ENCODE measurements around the gene CAMK1D.

CAMK1D gene

GRCh38 chr10:12797471-12798262, 448.3 kb downstream of the CAMK1D start:
- TF ChIP-seq OSR1 (CRISPR knock-in tag; IDR thresholded peaks at IDR 0.05) (no peak), ZNF70 (CRISPR knock-in tag; IDR thresholded peaks at IDR 0.05) (no peak), POU6F1 (CRISPR knock-in tag; IDR thresholded peaks at IDR 0.05; ENCODE audit: borderline replicate concordance, low read depth) (no peak), ISL1 (CRISPR knock-in tag; IDR thresholded peaks at IDR 0.05) (no peak), RARB (CRISPR knock-in tag; IDR thresholded peaks at IDR 0.05) (no peak), ZNF565 (CRISPR knock-in tag; conservative IDR thresholded peaks at IDR 0.05; ENCODE audit: low read depth) (no peak), BACH2 (CRISPR knock-in tag; IDR thresholded peaks at IDR 0.05; ENCODE audit: borderline replicate concordance) (no peak), TCF4 (CRISPR knock-in tag; IDR thresholded peaks at IDR 0.05; ENCODE audit: borderline replicate concordance) (no peak), ZFP30 (CRISPR knock-in tag; IDR thresholded peaks at IDR 0.05) (no peak), CSRNP3 (CRISPR knock-in tag; IDR thresholded peaks at IDR 0.05) (no peak)
- ATAC-seq, result no peak

GRCh38 chr10:12799144-12799543, 449.8 kb downstream of the CAMK1D start:
- ATAC-seq, result no peak
- TF ChIP-seq GLIS3 (CRISPR knock-in tag; IDR thresholded peaks at IDR 0.05) (no peak), BACH2 (CRISPR knock-in tag; IDR thresholded peaks at IDR 0.05; ENCODE audit: borderline replicate concordance) (no peak), OSR1 (CRISPR knock-in tag; IDR thresholded peaks at IDR 0.05) (no peak), ARNTL (CRISPR knock-in tag; IDR thresholded peaks at IDR 0.05; ENCODE audit: borderline replicate concordance, low read depth) (no peak), ZNF70 (CRISPR knock-in tag; IDR thresholded peaks at IDR 0.05) (no peak), PATZ1 (CRISPR knock-in tag; IDR thresholded peaks at IDR 0.05; ENCODE audit: borderline replicate concordance) (no peak), ZNF8 (CRISPR knock-in tag; IDR thresholded peaks at IDR 0.05) (no peak), CSRNP3 (CRISPR knock-in tag; IDR thresholded peaks at IDR 0.05) (no peak), ZC3H10 (CRISPR knock-in tag; IDR thresholded peaks at IDR 0.05) (no peak), ZFP3 (CRISPR knock-in tag; IDR thresholded peaks at IDR 0.05) (no peak), TOX (CRISPR knock-in tag; IDR thresholded peaks at IDR 0.05; ENCODE audit: borderline replicate concordance) (no peak), POU6F1 (CRISPR knock-in tag; IDR thresholded peaks at IDR 0.05; ENCODE audit: borderline replicate concordance, low read depth) (no peak)

DNA sequence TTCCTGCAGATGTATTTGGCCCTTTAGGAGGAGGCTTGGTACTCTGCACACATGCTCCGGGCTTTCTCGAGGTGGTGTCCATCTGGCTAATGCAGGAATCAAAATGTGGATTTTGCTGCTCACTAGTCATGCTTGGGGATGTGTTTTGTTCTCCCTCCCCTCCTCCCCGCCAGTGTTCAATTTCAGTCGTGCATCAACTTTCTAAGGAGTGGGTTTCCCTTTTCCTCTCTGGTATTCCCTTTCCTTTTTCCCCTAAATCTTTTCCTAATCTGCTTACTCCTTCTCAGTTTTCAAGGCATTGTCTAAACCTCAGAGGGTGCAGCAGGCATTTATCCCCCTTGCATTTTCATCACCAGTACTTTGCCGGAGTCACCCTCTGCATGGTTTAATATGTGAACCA, 450.4 kb downstream of the CAMK1D start:
- TF ChIP-seq RARB (CRISPR knock-in tag; IDR thresholded peaks at IDR 0.05) (no peak), CREB5 (CRISPR knock-in tag; IDR thresholded peaks at IDR 0.05; ENCODE audit: low read depth) (no peak)
- no peak for ATAC-seq

All from SK-N-SH treated with all-trans-retinoic acid at 6 μM for 48 hours (cell line).